Stimulated activated CD4-positive, alpha-beta T cell treated with anti-CD3 and anti-CD28 coated beads, Interleukin-4, amount 100 ng/mL, for 1 hour (primary cell): Measurements from ENCODE around the gene MAEA.

ENCODE experiments used
- DNase-seq: peaks from one replicate; pipeline ENCODE4 v3.0.0-alpha.2; 2020

The MAEA gene

GRCh38 chr4:1250527-1250812, 39.2 kb upstream of the MAEA start:
- no peak for DNase-seq

GRCh38 chr4:1250921-1251772, 38.5 kb upstream of the MAEA start:
- DNase-seq: no peak

GRCh38 chr4:1251773-1252066, 38.0 kb upstream of the MAEA start:
- no peak for DNase-seq

- DNase-seq: no peak
These were observed 36.7 kb upstream of the MAEA start for GRCh38 chr4:1252928-1253492.

GRCh38 chr4:1253831-1254230, 35.9 kb upstream of the MAEA start:
- no peak for DNase-seq

GRCh38 chr4:1255151-1255550, 34.5 kb upstream of the MAEA start:
- no peak for DNase-seq

GRCh38 chr4:1255699-1256098, 34.0 kb upstream of the MAEA start:
- no peak for DNase-seq

GRCh38 chr4:1258457-1258856, 31.2 kb upstream of the MAEA start:
- DNase-seq: no peak

- DNase-seq: no peak
These were observed 29.7 kb upstream of the MAEA start for GRCh38 chr4:1259966-1260365.

- DNase-seq: no peak
These were observed 29.1 kb upstream of the MAEA start for GRCh38 chr4:1260418-1261106.

- no peak for DNase-seq
These were observed 28.4 kb upstream of the MAEA start for GRCh38 chr4:1261107-1261928.

- no peak for DNase-seq
These were observed 24.7 kb upstream of the MAEA start for GRCh38 chr4:1264942-1265341.

- no peak for DNase-seq
These were observed 24.3 kb upstream of the MAEA start for GRCh38 chr4:1265351-1265750.

- DNase-seq: no peak
These were observed 22.6 kb upstream of the MAEA start for GRCh38 chr4:1266881-1267763.

- DNase-seq: no peak
These were observed 20.5 kb upstream of the MAEA start for GRCh38 chr4:1269209-1269608.

- no peak for DNase-seq
These were observed 18.0 kb upstream of the MAEA start for GRCh38 chr4:1271686-1272085.

- no peak for DNase-seq
These were observed 14.8 kb upstream of the MAEA start for GRCh38 chr4:1274871-1275270.

- no peak for DNase-seq
These were observed 12.7 kb upstream of the MAEA start for GRCh38 chr4:1276984-1277383.

GRCh38 chr4:1277667-1278665, 11.7 kb upstream of the MAEA start:
- no peak for DNase-seq

- DNase-seq: no peak
These were observed 10.4 kb upstream of the MAEA start for GRCh38 chr4:1279253-1279652.

GRCh38 chr4:1283711-1284110, 6.0 kb upstream of the MAEA start:
- no peak for DNase-seq
